GM23248 (cell line): Measurements from ENCODE around the gene ASB13.

ENCODE experiments used
- EZH2 ChIP-seq: fragments of 200-600 bp; sonication (generic); IDR thresholded peaks from 2 replicates; pipeline ENCODE4 v1.6.1; 2018; ENCODE audit warnings: antibody characterized with exemption, mild to moderate bottlenecking; ENCODE audit not compliant: insufficient read depth, poor library complexity, severe bottlenecking
- EZH2phosphoT487 ChIP-seq: fragments of 200-600 bp; sonication (generic); IDR thresholded peaks from 2 replicates; pipeline ENCODE4 v1.6.1; 2018; ENCODE audit warnings: antibody characterized with exemption, moderate library complexity, mild to moderate bottlenecking, low read depth; ENCODE audit not compliant: insufficient read depth

- TF ChIP-seq EZH2 (no peak), EZH2phosphoT487 (no peak)
Observed at GRCh38 chr10:5655121-5655520, 11.3 kb downstream of the ASB13 start.
